Neutrophil (primary cell): ENCODE data around the gene NR2C2.

Source experiments
- H3K27ac ChIP-seq: fragments of 200-600 bp; sonication (generic); 2 replicates; pipeline ENCODE4 v1.5.1; 2016; ENCODE audit warnings: mild to moderate bottlenecking, moderate library complexity
- H3K27me3 ChIP-seq: fragments of 200-600 bp; sonication (generic); 2 replicates; pipeline ENCODE4 v1.6.0; 2016; ENCODE audit warnings: mild to moderate bottlenecking
- H3K36me3 ChIP-seq: fragments of 200-600 bp; sonication (generic); 2 replicates; pipeline ENCODE4 v1.5.1; 2017
- H3K4me1 ChIP-seq, 2 experiments: fragments of 200-600 bp in 1 of 2; sonication (generic) in 1 of 2; 1 replicate in 1 of 2; 2 replicates in 1 of 2; pipeline versions ENCODE4 v1.5.1 to v1.6.1; 2013 to 2016; ENCODE audit warnings: low read depth in 1 of 2, low read length in 1 of 2, mild to moderate bottlenecking in 1 of 2, moderate library complexity in 1 of 2; ENCODE audit not compliant: control insufficient read depth in 1 of 2, insufficient read depth in 1 of 2
- H3K4me3 ChIP-seq, 2 experiments: fragments of 200-600 bp in 1 of 2; sonication (generic) in 1 of 2; 1 replicate in 1 of 2; 2 replicates in 1 of 2; pipeline ENCODE4 v1.5.1; 2013 to 2016; ENCODE audit warnings: low read depth in 1 of 2, low read length in 1 of 2, mild to moderate bottlenecking in 1 of 2, moderate library complexity in 1 of 2
- H3K9me3 ChIP-seq: fragments of 200-600 bp; sonication (generic); 2 replicates; pipeline ENCODE4 v1.5.1; 2016
- CTCF ChIP-seq: fragments of 200-600 bp; sonication (generic); IDR thresholded peaks from 2 replicates; pipeline ENCODE4 v1.5.1; 2016; ENCODE audit warnings: antibody characterized with exemption

Gene NR2C2

GRCh38 chr3:15043408-15044171 is 96.2 kb downstream of the NR2C2 start:
- H3K36me3 ChIP-seq: peaks cover 93% of the 10 kb centered on the region
- H3K27me3 ChIP-seq: no peaks in the 10 kb centered on the region
- H3K4me1 ChIP-seq: peaks cover 5 to 6% of the 10 kb centered on the region in 2 experiments
- TF ChIP-seq CTCF: no peak
- H3K4me3 ChIP-seq: no peak overlapping the region
- H3K27ac ChIP-seq: no peak overlapping the region
- H3K9me3 ChIP-seq: no peaks in the 10 kb centered on the region

- no peak for TF ChIP-seq CTCF
- Histone ChIP-seq H3K4me3 (no peak overlapping the region), H3K27me3 (no peaks in the 10 kb centered on the region), H3K9me3 (no peaks in the 10 kb centered on the region), H3K27ac (no peak overlapping the region), H3K36me3 (peaks cover 93% of the 10 kb centered on the region), H3K4me1 (peaks cover 5 to 6% of the 10 kb centered on the region in 2 experiments)
Measured at GRCh38 chr3:15044326-15044725, 96.9 kb downstream of the NR2C2 start.

- TF ChIP-seq CTCF: no peak
- peak overlapping the region; percentile 45 for H3K27ac ChIP-seq
- peaks cover 93% of the 10 kb centered on the region for H3K36me3 ChIP-seq
- H3K9me3 ChIP-seq: no peaks in the 10 kb centered on the region
- no peaks in the 10 kb centered on the region for H3K27me3 ChIP-seq
- H3K4me3 ChIP-seq: no peak overlapping the region
- peaks cover 5 to 6% of the 10 kb centered on the region in 2 experiments for H3K4me1 ChIP-seq
Measured at GRCh38 chr3:15045667-15046066, 98.3 kb downstream of the NR2C2 start.

DNA sequence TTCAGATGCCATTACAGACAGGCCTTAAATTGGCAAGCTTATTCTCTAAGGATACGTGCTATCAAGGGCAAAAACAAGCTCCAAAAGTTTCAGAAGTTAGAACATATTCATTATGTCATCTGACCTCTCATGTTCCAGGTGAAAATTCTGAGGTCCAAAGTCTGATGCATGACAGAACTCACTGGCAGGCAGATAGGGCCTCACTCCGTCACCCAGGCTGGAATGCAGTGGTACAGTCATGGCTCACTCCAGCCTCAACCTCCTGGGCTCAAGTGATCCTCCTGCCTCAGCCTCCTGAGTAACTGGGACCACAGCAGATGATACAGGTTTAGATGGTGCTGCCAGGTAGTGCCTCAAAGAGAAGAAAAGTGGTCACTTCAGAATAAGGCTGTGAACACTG is 102.2 kb downstream of the NR2C2 start:
- Histone ChIP-seq H3K4me3 (no peak overlapping the region), H3K9me3 (no peaks in the 10 kb centered on the region), H3K27ac (no peak overlapping the region), H3K36me3 (peaks cover 83% of the 10 kb centered on the region), H3K27me3 (no peaks in the 10 kb centered on the region), H3K4me1 (peaks cover 5 to 6% of the 10 kb centered on the region in 2 experiments)
- no peak for TF ChIP-seq CTCF

DNA sequence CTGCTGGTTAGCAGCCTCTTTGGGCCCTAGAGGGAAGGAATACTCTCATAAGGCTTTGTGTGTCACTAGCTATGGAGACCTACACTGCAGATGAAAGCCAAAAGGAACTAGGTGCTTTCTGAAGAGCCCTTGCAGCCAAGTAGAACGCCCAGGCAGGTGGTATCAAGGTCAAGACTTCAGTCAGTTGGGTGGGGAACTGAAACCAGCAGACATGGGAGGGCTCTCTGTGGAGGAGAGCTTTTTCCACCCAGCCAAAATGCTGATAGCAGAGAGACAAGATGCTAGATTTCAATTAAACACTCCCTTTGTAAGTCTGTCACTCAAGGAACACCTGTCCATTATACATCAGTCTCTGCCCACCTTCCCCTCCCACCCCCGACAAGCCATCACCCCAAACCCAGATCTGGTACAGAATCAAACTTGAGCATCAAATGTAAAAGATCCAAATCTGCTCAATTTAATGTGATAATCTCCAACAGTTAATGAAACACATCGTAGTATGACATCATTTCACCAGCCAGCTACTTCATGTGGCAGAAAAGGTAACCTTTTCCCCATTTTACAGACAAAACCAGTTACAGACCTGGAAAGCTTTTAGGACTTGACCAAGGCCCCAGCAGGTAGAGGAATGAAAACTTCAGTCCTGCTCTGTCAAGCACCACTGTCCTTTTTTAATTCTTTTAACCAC is 103.2 kb downstream of the NR2C2 start:
- Histone ChIP-seq H3K9me3 (no peaks in the 10 kb centered on the region), H3K27ac (no peak overlapping the region), H3K4me3 (no peak overlapping the region), H3K4me1 (peaks cover 4 to 6% of the 10 kb centered on the region in 2 experiments), H3K27me3 (no peaks in the 10 kb centered on the region), H3K36me3 (peaks cover 77% of the 10 kb centered on the region)
- no peak for TF ChIP-seq CTCF
